Astrocyte (in vitro differentiated cells and primary cell): Measurements from ENCODE around the gene SYT6. TPM values are rescaled to one million over a fixed set of nuclear protein-coding genes. Genes with fewer than 3 reads are reported as not detected.

Experiments
- DNase-seq: peaks from one replicate; pipeline ENCODE4 v3.0.0-alpha.2; 2010; ENCODE audit warnings: low read depth
- FAIRE-seq: peaks from 2 replicates; lab custom pipeline; 2011; peaks lifted over from hg19 to GRCh38; lab: Jason Lieb, UNC
- H2AFZ ChIP-seq: 2 replicates; pipeline ENCODE4 v1.6.0; 2012; ENCODE audit warnings: low read depth, low read length, inconsistent platforms
- H3K27ac ChIP-seq: 2 replicates; pipeline ENCODE4 v1.5.1; 2011; ENCODE audit warnings: low read depth, low read length, inconsistent platforms
- H3K27me3 ChIP-seq: 2 replicates; pipeline ENCODE4 v1.6.0; 2011; ENCODE audit warnings: low read length, inconsistent platforms; ENCODE audit not compliant: insufficient read depth
- H3K36me3 ChIP-seq: 2 replicates; pipeline ENCODE4 v1.5.1; 2011; ENCODE audit warnings: low read length, inconsistent platforms; ENCODE audit not compliant: insufficient read depth
- H3K4me1 ChIP-seq: 2 replicates; pipeline ENCODE4 v1.5.1; 2011; ENCODE audit warnings: low read length, inconsistent platforms; ENCODE audit not compliant: insufficient read depth
- H3K4me2 ChIP-seq: 2 replicates; pipeline ENCODE4 v1.6.0; 2012; ENCODE audit warnings: low read length, inconsistent platforms
- H3K4me3 ChIP-seq: 2 replicates; pipeline ENCODE4 v1.5.1; 2011; ENCODE audit warnings: low read depth, mild to moderate bottlenecking, low read length, inconsistent platforms; ENCODE audit not compliant: insufficient read depth
- H3K79me2 ChIP-seq: 2 replicates; pipeline ENCODE4 v1.6.0; 2012; ENCODE audit warnings: mild to moderate bottlenecking, low read length, inconsistent platforms; ENCODE audit not compliant: insufficient read depth
- H3K9ac ChIP-seq: 2 replicates; pipeline ENCODE4 v1.6.0; 2012; ENCODE audit warnings: mild to moderate bottlenecking, low read length, inconsistent platforms
- H3K9me3 ChIP-seq: 2 replicates; pipeline ENCODE4 v1.5.1; 2012; ENCODE audit warnings: low read depth, mild to moderate bottlenecking, low read length, inconsistent platforms; ENCODE audit not compliant: insufficient read depth
- H4K20me1 ChIP-seq: 2 replicates; pipeline ENCODE4 v1.6.0; 2012; ENCODE audit warnings: low read length, inconsistent platforms; ENCODE audit not compliant: insufficient read depth
- H3K27ac Mint-ChIP-seq: one replicate; pipeline ENCODE4 v1.8.0; 2021; ENCODE audit warnings: mild to moderate bottlenecking, mixed read lengths; ENCODE audit not compliant: unreplicated experiment
- H3K27me3 Mint-ChIP-seq: one replicate; pipeline ENCODE4 v1.8.0; 2021; ENCODE audit warnings: low read depth, mixed read lengths; ENCODE audit not compliant: unreplicated experiment
- H3K36me3 Mint-ChIP-seq: one replicate; pipeline ENCODE4 v1.8.0; 2021; ENCODE audit warnings: low read depth, mixed read lengths; ENCODE audit not compliant: unreplicated experiment
- H3K4me1 Mint-ChIP-seq: one replicate; pipeline ENCODE4 v1.8.0; 2021; ENCODE audit warnings: low read depth, mixed read lengths; ENCODE audit not compliant: unreplicated experiment
- H3K4me3 Mint-ChIP-seq: one replicate; pipeline ENCODE4 v1.8.0; 2021; ENCODE audit warnings: mild to moderate bottlenecking, moderate library complexity, mixed read lengths; ENCODE audit not compliant: unreplicated experiment
- H3K9me3 Mint-ChIP-seq: one replicate; pipeline ENCODE4 v1.8.0; 2021; ENCODE audit warnings: mild to moderate bottlenecking, mixed read lengths; ENCODE audit not compliant: unreplicated experiment
- CTCF ChIP-seq: IDR thresholded peaks from 2 replicates; pipeline ENCODE4 v1.5.1; 2011; ENCODE audit warnings: low read depth, mild to moderate bottlenecking, inconsistent platforms, low read length, moderate library complexity; ENCODE audit not compliant: insufficient read depth
- EZH2 ChIP-seq: IDR thresholded peaks from 2 replicates; pipeline ENCODE4 v1.6.1; 2012; ENCODE audit warnings: mild to moderate bottlenecking, low read length, inconsistent platforms; ENCODE audit not compliant: insufficient read depth
- total RNA-seq: library from RNA; stranded (reverse); gene quantifications from 2 replicates; pipeline ENCODE4 v1.2.1, GENCODE V29; 2021

SYT6 gene
- total RNA-seq, 1 donor from 2014 or later: 0.39 TPM

GRCh38 chr1:114122941-114123618 is 30.6 kb downstream of the SYT6 start:
- DNase-seq (peak; percentile 21), FAIRE-seq (no peak)
- no peaks in the 10 kb centered on the region for H4K20me1 ChIP-seq
- no peaks in the 10 kb centered on the region for H3K9me3 ChIP-seq
- no peak overlapping the region for H3K9ac ChIP-seq
- no peak overlapping the region for H2AFZ ChIP-seq
- H3K4me3 Mint-ChIP-seq: no peak overlapping the region
- peaks cover 10% of the 10 kb centered on the region for H3K4me1 ChIP-seq
- no peak overlapping the region for H3K4me3 ChIP-seq
- no peak for TF ChIP-seq EZH2
- H3K27ac ChIP-seq: no peak overlapping the region
- peaks cover 3% of the 10 kb centered on the region for H3K27me3 ChIP-seq
- peak overlapping the region; percentile 5 for H3K4me2 ChIP-seq
- H3K36me3 Mint-ChIP-seq: no peaks in the 10 kb centered on the region
- H3K36me3 ChIP-seq: no peaks in the 10 kb centered on the region
- H3K27me3 Mint-ChIP-seq: peaks cover 7% of the 10 kb centered on the region
- H3K4me1 Mint-ChIP-seq: peaks cover 12% of the 10 kb centered on the region
- H3K9me3 Mint-ChIP-seq: no peaks in the 10 kb centered on the region
- peak overlapping the region; percentile 66 for H3K27ac Mint-ChIP-seq
- no peaks in the 10 kb centered on the region for H3K79me2 ChIP-seq

- Histone ChIP-seq H3K9me3 (no peaks in the 10 kb centered on the region), H3K27ac (no peak overlapping the region), H3K4me2 (no peak overlapping the region), H3K27me3 (no peaks in the 10 kb centered on the region), H2AFZ (no peak overlapping the region), H3K4me1 (peaks cover 17% of the 10 kb centered on the region), H3K9ac (no peak overlapping the region), H3K79me2 (no peaks in the 10 kb centered on the region), H3K4me3 (no peak overlapping the region), H3K36me3 (no peaks in the 10 kb centered on the region), H4K20me1 (no peaks in the 10 kb centered on the region)
- H3K4me1 Mint-ChIP-seq: peaks cover 9% of the 10 kb centered on the region
- DNase-seq: no peak
- no peak for FAIRE-seq
- no peak overlapping the region for H3K4me3 Mint-ChIP-seq
- no peaks in the 10 kb centered on the region for H3K36me3 Mint-ChIP-seq
- peaks cover 5% of the 10 kb centered on the region for H3K27me3 Mint-ChIP-seq
- no peaks in the 10 kb centered on the region for H3K9me3 Mint-ChIP-seq
- TF ChIP-seq CTCF (no peak), EZH2 (no peak)
- no peak overlapping the region for H3K27ac Mint-ChIP-seq
These were observed 35.2 kb downstream of the SYT6 start for GRCh38 chr1:114118351-114118990.

- no peaks in the 10 kb centered on the region for H3K27me3 ChIP-seq
- H3K9me3 Mint-ChIP-seq: no peaks in the 10 kb centered on the region
- no peak overlapping the region for H3K4me2 ChIP-seq
- no peaks in the 10 kb centered on the region for H3K36me3 ChIP-seq
- no peak overlapping the region for H3K4me3 Mint-ChIP-seq
- no peak overlapping the region for H3K27ac Mint-ChIP-seq
- no peaks in the 10 kb centered on the region for H3K79me2 ChIP-seq
- no peak overlapping the region for H3K4me3 ChIP-seq
- no peak overlapping the region for H3K9ac ChIP-seq
- peaks cover 9% of the 10 kb centered on the region for H3K4me1 ChIP-seq
- no peaks in the 10 kb centered on the region for H3K36me3 Mint-ChIP-seq
- H3K27me3 Mint-ChIP-seq: peaks cover 5% of the 10 kb centered on the region
- H3K4me1 Mint-ChIP-seq: peaks cover 1% of the 10 kb centered on the region
- no peak overlapping the region for H3K27ac ChIP-seq
- H2AFZ ChIP-seq: no peak overlapping the region
- H4K20me1 ChIP-seq: no peaks in the 10 kb centered on the region
- FAIRE-seq: no peak
- no peaks in the 10 kb centered on the region for H3K9me3 ChIP-seq
- TF ChIP-seq EZH2 (no peak), CTCF (no peak)
- no peak for DNase-seq
These were observed 36.0 kb downstream of the SYT6 start for GRCh38 chr1:114117654-114118053.
